HG03095 (cell line): ENCODE measurements around the gene RASD1.

Experiments used
- ATAC-seq: cut with Tn5 transposase; IDR thresholded peaks from one replicate; pipeline ENCODE4 v1.9.1; 2021; ENCODE audit warnings: moderate library complexity; ENCODE audit not compliant: unreplicated experiment

The RASD1 gene

DNA sequence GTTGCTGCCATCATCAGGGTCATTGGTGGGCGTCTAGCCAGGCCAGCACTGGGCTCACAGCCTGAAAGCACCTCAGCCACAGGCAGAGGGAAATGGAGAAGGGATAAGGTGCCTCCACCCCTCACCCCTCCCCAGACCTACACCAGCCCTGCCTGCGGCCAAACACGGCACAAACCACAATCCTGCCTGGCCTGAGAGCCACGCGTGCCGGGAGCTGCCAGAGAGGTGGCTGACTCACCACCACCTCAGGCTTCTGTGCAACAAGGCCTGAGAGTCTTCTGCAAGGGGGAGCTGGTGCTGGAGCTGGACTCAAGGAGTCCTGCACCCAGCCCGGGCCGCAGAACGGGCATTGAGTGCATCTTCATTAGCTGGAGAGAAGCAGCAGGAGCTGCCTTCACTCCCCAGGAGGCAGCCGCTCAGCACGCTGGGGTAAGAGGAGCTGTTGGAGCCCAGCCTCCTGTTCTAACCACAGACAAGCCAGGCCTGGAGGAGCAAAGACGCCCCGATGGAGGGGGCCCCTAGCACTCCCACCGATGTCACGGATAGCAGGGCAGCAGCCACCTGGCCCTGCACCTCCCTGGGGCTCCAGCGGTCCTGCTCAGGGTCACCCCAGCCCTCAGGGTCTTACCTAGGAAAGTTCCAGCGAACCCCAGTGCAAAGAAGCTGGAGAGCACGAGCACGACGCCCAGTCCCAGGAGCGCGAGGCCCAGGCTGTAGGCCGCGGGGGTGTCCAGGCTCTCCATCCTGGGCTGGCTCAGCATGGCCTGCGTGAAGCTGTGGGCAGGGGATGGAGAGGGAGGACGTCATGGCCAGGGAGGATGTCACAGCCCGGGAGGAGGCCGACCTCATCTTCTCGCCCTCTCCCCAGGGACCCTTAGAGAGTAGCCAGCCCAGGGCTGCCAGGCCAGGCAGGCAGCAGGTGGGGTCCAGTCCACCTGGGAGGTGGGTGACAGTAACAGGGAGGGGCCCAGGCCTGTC lies 16.0 kb upstream of the RASD1 start:
- ATAC-seq = no peak

DNA sequence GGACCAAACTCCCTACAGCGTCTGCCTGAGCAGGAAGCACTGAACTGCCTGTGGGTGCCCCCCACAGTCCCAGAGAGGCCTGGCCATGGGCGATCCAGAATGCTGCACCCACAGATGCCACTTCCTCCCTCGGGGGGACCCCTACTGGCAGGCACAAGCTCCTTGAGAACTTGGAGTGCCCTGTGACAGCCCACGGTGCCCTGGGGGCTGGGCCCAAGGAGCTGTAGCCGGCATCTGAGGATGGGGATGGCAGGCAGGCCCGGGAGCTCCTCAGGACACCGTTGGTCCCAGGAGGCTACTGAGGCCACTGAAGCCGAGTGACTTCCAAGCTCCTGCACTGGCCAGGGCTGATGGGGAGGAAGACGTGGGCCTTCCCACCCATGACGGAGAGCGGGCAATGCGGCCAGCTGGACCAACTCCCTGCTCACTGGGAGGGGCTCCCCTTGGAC lies 15.1 kb upstream of the RASD1 start:
- ATAC-seq = no peak

DNA sequence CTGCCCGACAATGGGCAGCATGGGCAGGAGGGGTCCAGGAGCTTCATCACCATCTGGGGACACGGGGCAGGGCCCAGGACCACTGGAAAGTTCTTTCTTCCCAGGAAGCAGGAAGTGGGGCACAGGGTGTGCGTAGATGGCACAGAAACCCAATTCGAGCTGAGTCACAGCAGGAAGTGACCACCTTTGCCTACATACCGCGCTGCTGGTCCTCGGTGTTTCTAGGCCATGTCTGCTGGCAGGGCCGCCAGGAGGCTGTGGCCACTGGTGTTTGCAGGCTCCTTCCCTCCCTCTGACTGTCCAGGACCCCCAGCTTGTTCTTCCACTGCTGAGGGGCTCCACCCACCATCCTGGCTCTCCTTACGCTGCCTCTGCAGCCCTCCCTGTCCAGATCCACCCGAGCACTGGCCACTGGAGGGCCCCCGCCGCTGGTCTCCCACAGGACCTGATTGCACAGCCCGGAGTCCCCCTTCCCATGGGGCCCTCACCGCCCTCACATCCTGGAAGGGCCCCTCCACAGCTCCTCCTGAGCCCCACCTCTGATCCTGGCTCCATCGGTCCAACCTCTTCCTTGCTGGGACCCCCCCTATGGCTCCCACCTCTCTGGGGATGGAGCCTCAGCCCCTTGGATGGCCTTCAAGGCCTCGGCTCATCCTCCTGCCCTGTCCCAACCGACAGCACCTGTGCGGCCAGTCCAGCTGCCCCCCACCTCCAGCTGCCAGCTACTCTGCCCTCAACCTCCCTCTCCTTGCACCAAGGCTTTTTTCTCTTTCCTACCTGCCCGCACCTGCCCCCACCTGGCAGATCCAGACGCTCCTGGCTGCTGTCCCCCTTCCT lies 14.5 kb upstream of the RASD1 start:
- ATAC-seq = no peak

DNA sequence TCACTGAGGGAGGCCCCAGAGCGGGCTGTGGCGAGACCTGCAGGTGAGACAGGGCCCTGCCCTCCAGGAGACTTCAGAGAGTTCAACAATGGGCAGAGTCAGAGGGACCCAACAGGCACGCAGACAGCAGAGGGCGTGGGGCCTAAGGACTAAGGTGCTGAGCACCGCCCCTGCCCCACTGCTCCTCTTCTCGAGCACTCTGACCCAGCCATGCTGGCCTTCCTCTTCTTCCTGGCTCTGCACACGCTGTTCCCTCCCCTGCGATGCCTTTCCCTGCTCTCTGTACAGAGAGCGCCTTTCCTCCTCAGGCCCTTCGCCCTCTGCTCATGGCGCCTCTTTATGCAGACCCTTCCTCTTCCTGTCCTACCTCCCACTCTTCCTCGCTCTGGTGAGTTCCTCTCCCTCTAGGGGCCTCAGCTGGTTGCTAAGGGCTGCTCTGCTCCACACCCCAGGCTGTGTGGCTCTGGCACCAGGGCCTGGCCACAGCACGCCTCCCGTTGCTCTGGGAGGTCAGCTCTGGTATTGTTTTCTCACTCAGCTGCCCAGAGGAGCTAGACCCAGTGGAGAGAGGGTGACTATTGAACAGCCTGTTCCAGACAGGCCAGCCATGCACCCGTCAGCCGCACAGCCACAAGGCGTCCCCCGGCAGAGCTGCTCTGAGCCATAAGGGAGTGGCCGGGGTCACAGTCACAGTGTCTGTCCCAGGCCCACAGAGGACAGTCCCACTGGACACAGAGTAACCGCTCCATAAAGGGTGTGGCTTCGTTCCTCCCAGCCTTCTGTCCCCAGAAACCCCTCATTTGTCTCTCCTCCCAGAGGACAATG lies 13.6 kb upstream of the RASD1 start:
- no peak for ATAC-seq

DNA sequence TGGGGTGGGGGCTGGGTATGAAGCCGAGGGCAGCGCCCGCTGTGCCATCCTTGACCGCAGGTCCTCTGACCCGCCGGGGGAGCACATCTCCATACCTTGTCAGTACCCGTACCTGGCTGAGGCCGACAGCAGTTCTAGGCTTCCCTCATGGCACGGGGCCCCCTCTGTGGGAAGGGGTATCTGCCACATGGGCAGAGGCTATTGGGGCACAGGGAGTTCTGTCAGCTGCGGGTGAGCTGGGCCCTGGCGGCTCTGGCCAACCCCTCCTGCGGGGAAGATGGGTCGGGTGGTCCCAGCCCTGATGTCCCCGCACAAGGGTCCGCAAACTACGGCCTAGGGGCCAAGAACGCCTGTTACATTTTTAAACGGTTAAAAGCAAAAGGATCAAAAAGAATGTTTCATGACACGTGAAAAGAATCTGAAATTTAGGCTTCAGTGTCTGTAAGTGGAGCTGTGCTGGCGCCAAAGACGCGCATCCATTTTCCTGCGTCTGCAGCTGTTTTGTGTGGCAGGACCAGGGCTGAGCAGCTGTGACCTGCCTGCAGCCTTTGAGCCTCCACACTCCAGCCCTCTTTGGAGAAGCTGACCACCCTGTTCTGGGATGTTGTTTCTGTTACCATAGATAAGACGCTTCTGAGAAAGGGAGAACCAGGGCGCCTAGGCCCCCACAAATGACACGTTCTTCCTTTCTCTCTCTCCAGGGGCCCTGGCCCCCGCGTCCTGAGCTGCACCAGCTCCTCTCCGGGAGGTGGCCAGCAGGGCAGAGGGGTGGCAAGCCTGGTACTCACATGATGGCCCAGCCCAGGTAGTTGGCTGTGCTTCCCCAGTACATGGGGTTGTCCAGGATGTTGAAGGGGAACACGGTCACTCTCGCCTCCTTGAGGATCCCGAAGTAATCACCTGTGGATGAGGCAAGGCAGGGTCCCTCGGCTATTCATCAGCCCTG lies 12.7 kb upstream of the RASD1 start:
- no peak for ATAC-seq

DNA sequence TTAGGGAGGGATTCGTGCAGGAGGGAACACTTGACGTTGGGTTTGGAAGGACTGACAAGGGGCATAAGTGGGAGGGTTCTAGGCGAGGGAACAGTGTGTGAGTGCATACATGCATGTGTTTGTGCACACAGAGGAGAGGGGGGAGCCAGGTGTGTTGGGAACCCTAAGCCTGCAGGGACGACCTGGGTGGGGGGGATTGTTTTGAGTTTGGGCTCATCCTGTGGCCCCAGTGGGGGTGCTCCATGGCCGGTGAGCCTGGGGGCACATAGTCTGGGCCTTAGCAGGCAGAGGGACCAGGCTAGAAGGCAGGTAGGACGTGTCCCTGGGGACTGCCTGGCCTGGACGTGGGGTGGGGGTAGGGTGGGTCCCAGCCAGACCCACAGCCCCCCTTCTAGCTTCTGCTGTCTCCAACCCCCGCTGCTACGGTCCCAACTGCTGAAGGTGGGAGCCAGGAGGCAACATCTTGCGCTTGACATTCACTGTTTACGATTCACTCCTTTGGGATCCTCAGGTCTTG lies 11.9 kb upstream of the RASD1 start:
- ATAC-seq = no peak

DNA sequence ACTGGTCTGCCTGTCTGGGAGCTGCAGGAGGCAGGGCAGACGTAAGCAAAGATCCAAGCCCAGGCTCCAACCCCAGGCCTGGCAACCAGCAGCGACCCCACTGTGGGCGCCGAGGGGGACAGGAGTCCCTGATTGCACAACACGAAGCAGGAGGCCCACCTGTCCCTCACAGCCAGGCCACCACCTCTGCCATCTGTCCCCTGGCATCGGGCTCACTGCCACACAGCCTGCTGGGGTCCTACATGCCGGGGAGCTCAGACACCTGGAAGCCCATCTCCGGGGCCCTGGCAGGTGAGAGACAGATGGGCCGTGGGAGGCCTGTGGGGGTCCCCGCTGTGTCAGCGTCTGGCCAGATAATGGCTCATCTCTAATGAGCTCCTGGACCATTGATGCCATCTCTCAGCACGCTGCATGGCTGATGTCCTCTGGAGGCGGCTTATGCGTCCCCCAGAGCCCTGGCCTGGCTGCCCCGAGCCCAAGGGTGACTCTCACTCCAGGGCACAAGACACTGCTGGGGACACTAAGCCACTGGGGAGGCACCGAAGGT lies 11.3 kb upstream of the RASD1 start:
- ATAC-seq = no peak

DNA sequence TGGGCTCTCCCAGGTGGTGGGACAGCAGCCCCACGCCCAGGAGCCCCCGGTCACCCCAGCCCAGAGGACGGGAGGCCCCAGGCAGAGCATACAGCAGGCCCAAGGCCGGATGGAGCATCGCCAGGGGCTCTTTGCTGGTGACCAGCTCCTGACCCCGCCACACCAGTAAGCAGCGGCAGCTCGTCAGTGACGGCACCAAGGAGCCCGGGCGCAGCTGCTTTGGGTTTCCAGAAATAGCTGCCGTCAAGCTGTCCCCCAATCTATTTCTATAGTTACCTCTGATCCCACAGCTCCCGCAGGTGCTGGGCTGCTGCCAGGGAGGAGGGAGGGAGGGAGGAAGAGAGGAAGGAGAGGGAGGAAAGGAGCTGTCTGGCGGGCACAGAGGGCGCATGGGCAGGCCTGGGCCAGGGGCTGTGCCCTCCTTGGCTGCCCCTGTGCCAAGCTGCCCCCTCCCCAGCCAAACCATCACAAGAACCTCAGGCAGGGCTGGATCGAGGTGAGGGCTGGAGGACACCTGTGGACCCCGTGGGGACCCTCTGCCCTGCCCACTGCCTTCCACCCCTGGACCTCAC lies 10.8 kb upstream of the RASD1 start:
- ATAC-seq = no peak

DNA sequence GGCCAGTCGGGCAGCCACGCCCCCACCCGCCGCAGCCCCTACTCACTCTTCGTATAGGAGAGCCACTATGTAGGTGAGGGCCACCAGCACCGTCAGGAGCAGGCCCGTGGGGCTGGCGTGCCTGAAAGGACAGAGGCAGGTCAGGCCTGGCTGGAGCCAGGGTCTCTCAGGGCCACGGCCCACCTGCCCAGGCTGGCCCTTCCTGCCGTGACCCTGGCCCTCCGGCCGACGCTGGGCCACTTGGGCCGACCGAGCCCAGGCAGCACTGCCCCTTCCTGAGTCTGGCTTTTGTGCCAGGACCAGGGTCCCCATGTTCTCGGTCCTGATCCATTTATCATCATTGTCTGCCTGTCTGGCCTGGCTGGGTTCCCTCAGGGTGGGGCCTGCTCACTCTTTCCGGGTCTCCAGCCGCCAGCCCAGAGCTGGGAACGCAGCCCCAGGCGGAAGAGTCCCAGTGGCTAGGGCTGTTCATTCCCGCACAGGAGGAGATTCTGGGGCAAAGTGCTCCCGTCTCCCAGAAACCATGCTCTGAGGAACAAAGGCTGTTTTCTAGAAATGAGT lies 10.1 kb upstream of the RASD1 start:
- ATAC-seq = no peak

DNA sequence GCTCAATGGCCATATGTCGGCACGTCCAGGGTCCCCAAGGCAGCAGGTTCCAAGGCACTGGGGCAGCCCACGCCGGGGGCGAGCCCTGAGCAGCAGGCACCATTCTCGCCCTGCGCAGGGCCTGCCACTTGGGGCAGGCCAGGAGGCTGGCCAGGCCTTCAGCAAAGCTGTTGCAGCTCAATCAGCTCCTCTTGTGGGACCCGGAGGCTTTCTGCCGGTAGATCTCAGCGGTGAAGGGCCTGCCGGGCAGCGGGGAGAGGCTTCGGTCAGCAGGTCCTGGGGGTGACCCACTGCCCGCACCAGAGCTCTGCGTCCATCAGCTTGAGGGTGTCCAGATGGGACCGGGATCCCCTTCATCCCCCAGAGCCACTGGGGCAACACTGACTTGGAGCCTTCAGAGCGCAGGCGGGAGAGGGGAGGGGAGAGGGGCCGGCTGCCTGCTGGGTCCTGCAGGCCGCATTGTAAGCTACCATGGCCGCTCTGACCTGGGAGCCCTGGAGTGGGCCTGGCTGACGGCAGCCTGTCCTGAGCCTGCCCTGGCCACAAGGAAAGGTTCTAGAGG lies 9.5 kb upstream of the RASD1 start:
- ATAC-seq = no peak

DNA sequence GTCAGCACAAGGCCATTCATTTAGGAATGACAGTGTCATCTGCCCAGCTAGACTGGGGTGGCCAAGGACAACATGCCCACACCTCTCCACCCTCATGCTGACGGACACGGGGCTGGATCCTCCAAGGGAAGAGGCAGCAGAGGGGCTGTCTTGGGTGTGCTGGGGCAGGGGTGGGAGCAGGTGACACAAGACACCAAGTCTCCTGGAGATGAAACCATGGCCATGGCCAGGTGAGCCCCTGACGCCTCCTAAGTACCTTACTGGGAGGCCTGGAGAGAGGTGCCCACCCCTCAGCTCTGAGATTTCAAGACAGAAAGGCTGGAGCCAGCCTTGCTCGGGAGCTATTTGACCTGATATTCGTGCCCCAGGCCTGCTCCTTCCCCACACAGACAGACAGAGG lies 9.0 kb upstream of the RASD1 start:
- no peak for ATAC-seq

DNA sequence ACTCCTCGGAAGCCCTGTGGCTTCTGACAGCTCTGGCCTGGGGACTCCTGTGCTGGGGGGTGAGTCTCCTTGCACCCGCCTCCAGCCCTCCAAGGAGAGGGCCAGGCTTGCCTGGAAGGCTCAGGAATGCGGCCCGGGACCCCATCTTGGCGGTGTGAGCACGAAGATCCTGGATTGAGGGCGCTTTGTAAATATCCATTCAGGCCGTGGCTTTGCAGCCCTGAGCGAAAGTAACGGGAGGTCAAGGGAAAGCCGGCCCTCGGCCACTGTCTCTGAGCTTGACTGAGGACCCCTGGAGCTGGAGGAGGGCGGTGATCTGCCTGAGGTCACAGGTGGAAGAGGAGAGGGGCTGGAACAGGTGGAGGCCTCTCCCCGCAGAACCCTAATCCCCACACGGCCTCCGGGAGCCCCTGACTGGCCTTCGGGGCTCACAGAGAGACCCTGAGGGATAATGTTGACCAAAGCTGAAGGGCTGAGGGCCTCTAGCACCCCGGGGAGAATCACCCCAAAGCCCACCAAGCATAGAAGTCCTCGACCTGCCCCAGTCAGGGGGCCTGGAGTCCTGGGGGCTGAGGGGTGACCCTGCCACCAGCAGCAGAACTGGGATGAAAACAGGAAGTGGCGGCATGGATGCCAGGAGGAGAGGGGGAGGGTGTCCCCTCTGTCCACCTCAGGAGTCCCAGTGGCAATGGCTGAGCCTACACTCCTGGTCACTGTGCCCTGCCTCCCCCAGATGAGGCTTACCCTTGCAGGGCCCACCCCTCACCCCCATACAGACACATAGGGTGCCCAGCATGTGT lies 8.3 kb upstream of the RASD1 start:
- no peak for ATAC-seq

DNA sequence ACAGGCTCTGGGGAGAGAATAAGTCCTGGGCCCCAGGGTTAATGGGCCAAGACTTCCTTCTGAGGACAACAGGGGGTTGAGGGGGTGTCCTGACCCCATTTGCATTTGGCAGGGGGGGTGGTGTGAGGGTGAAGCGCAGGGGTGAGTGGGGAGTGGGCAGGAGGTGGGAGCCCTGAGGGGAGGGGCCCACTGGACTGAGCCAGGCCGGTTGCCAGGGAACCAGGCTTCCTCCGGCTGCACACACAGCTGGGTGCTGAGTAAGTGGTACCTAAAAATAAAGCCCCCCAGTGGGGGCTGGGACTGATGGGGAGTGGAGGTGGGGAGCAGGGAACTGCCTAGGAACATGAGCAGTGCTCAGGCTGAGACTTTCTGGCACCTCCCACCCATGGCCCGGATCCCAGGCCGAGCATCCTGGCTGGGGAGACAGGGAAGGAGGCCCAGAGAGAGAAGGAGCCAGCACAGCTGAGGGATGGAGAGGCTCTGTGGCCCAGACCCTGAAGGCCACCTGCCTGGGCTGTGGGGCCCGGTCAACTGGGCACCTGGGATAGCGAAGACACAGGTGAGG lies 7.5 kb upstream of the RASD1 start:
- ATAC-seq = no peak

DNA sequence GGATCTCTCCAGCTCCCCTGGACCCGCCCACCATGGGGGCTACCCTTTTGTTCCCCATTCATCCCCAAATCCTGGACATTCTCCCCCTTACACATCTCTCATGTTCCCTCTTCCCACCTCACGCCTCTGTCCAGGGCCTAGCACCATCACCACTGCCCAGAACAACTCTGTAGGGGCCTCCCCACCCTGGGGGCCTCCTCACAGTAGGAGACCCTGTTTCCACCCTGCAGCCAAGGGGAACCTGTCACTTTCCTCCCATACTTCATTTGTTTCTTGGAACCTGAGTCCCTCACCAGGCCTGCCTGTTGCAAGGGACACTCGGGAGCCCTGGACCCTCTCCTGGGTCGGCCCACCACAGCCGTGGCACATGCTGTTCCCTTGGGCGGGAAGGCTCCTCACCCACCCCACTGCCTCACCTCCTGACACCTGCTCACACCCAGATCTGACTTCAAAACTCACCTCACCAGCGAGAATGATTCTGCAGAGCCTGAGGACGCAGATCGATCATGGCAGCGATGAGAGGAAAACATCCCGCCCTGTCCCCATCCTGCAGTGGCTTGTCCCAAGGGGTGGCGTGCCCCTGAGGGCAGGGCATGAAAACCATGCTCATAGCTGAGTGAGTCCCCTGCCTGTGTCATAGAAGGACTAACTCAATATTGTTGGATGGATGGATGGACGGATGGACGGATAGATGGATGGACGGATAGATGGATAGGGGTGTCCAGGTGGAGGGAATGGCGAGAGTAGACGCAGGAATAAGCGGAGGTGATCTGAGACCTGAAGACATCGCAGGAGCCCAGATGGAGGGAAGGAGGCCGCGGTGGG lies 6.8 kb upstream of the RASD1 start:
- ATAC-seq = no peak

DNA sequence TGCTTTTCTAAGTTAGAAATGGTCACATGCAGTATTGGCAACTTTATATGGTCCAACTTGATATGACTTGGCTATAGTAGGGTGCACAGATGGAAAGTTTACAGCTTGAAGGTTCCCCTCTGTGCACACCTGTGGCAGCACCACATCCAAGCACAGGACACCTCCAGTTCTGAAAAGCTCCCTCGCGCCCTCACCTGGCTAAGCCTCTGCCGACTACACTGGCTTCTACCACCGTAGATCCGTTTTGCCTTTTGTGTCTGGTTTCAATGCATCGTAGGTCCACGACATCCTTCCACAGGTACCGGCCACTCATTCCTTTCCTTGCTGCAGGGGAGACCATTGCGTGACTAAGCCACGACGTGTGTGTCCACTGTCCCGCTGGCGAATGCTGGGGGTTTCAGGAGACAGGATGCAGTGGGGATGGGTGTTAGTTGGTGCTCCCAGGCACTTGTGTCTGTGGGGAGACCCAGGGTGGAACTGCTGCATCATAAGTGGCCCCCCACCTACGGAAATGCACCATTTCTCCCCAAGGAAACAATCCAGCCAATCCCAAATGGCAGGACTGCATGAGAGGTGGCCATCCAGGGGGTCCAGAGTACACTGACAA lies 4.9 kb upstream of the RASD1 start:
- no peak for ATAC-seq
